AG09309 (cell line): ENCODE measurements around the gene CLCNKA.
"Not testable (repeated sequence)": the region's sequence is repeated elsewhere in the genome, so short reads cannot be mapped to it uniquely, and the experiment has no call there.

Experiments used
- DNase-seq: peaks from one replicate; pipeline ENCODE4 v3.0.0-alpha.2; 2010; ENCODE audit warnings: low read depth
- H3K4me3 ChIP-seq: 2 replicates; pipeline ENCODE4 v1.5.1; 2011; ENCODE audit warnings: mild to moderate bottlenecking, low read depth, low read length, moderate library complexity; ENCODE audit not compliant: control insufficient read depth
- CTCF ChIP-seq: IDR thresholded peaks from 2 replicates; pipeline ENCODE4 v1.5.1; 2011; ENCODE audit warnings: mild to moderate bottlenecking, low read depth, low read length, inconsistent platforms; ENCODE audit not compliant: insufficient read depth, control insufficient read depth; ENCODE audit errors: missing control alignments

CLCNKA gene

GRCh38 chr1:16038620-16038912 is 16.7 kb downstream of the CLCNKA start:
- DNase-seq = no peak
- H3K4me3 ChIP-seq = no peak overlapping the region
- no peak for TF ChIP-seq CTCF

- not testable (repeated sequence) for DNase-seq, H3K4me3 ChIP-seq
Observed at GRCh38 chr1:16039871-16040270, 18.0 kb downstream of the CLCNKA start.

GRCh38 chr1:16041200-16041599 is 19.4 kb downstream of the CLCNKA start:
- no peak for DNase-seq
- no peak overlapping the region for H3K4me3 ChIP-seq
- no peak for TF ChIP-seq CTCF

- H3K4me3 ChIP-seq = no peak overlapping the region
- no peak for DNase-seq
- no peak for TF ChIP-seq CTCF
Observed at GRCh38 chr1:16042096-16042495, 20.3 kb downstream of the CLCNKA start.

GRCh38 chr1:16042654-16043053 is 20.8 kb downstream of the CLCNKA start:
- not testable (repeated sequence) for H3K4me3 ChIP-seq, DNase-seq

- H3K4me3 ChIP-seq = no peak within 1 kb of the TSS
- no peak for TF ChIP-seq CTCF
- no peak for DNase-seq
Observed at GRCh38 chr1:16043521-16043920, 21.7 kb downstream of the CLCNKA start, which contains the start of gene CLCNKB. CLCNKB (plus strand) TSS chr1:16043782; CDS start chr1:16044493, 711 bp downstream.

- TF ChIP-seq CTCF = no peak
- no peak for DNase-seq
- H3K4me3 ChIP-seq = no peak overlapping the region
Observed at GRCh38 chr1:16043950-16044349, 22.1 kb downstream of the CLCNKA start.

- no peak overlapping the region for H3K4me3 ChIP-seq
- TF ChIP-seq CTCF = peak; percentile 2
- no peak for DNase-seq
Observed at GRCh38 chr1:16046842-16047241, 25.0 kb downstream of the CLCNKA start.
